ENCODE results near the gene CLDN24.

Gene CLDN24

GRCh38 chr4:183354219-183354618, 32.0 kb upstream of the CLDN24 start:
- Histone ChIP-seq H3K4me2 (ENCODE audit: low read depth, low read length) (no peak overlapping the region), H3K4me3 (ENCODE audit: low read length) (no peak overlapping the region), H4K20me1 (ENCODE audit: insufficient read depth, low read length) (no peaks in the 10 kb centered on the region), H3K79me2 (ENCODE audit: low read length) (no peaks in the 10 kb centered on the region), H3K9me3 (replicated peaks; ENCODE audit: insufficient read depth, low read length) (no peaks in the 10 kb centered on the region), H2AFZ (ENCODE audit: low read length) (no peak overlapping the region), H3F3A (ENCODE audit: insufficient read depth, low read length) (no peaks in the 10 kb centered on the region), H3K27ac (ENCODE audit: low read length) (no peak overlapping the region), H3K27me3 (replicated peaks; ENCODE audit: insufficient read depth, low read length) (no peaks in the 10 kb centered on the region), H3K36me3 (replicated peaks; ENCODE audit: insufficient read depth, low read length) (no peaks in the 10 kb centered on the region), H3K9ac (ENCODE audit: low read length) (no peak overlapping the region), H3K4me1 (ENCODE audit: low read length) (no peaks in the 10 kb centered on the region), H3K9me2 (replicated peaks; ENCODE audit: insufficient read depth, low read length) (no peaks in the 10 kb centered on the region)
- DNase-seq, result no peak
- TF ChIP-seq CTCF (IDR thresholded peaks at IDR 0.05; ENCODE audit: low read length) (no peak), EZH2phosphoT487 (IDR thresholded peaks at IDR 0.05; ENCODE audit: low read length) (no peak), EZH2 (optimal IDR thresholded peaks at IDR 0.05; ENCODE audit: low read depth, low read length) (no peak)

- Histone ChIP-seq H4K20me1 (ENCODE audit: insufficient read depth, low read length) (no peaks in the 10 kb centered on the region), H2AFZ (ENCODE audit: low read length) (no peak overlapping the region), H3K9me3 (replicated peaks; ENCODE audit: insufficient read depth, low read length) (no peaks in the 10 kb centered on the region), H3K4me3 (ENCODE audit: low read length) (no peak overlapping the region), H3F3A (ENCODE audit: insufficient read depth, low read length) (no peaks in the 10 kb centered on the region), H3K4me2 (ENCODE audit: low read depth, low read length) (no peak overlapping the region), H3K79me2 (ENCODE audit: low read length) (no peaks in the 10 kb centered on the region), H3K36me3 (replicated peaks; ENCODE audit: insufficient read depth, low read length) (no peaks in the 10 kb centered on the region), H3K27ac (ENCODE audit: low read length) (no peak overlapping the region), H3K27me3 (replicated peaks; ENCODE audit: insufficient read depth, low read length) (no peaks in the 10 kb centered on the region), H3K4me1 (ENCODE audit: low read length) (no peaks in the 10 kb centered on the region), H3K9me2 (replicated peaks; ENCODE audit: insufficient read depth, low read length) (no peaks in the 10 kb centered on the region), H3K9ac (ENCODE audit: low read length) (no peak overlapping the region)
- TF ChIP-seq EZH2 (optimal IDR thresholded peaks at IDR 0.05; ENCODE audit: low read depth, low read length) (no peak), CTCF (IDR thresholded peaks at IDR 0.05; ENCODE audit: low read length) (no peak), EZH2phosphoT487 (IDR thresholded peaks at IDR 0.05; ENCODE audit: low read length) (no peak)
- DNase-seq, result no peak
Observed at GRCh38 chr4:183353557-183353956, 31.3 kb upstream of the CLDN24 start.

- DNase-seq, result no peak
- no peaks in the 10 kb centered on the region for H3K36me3 ChIP-seq (replicated peaks; ENCODE audit: insufficient read depth, low read length)
- H3K27ac ChIP-seq (ENCODE audit: low read length), result no peak overlapping the region
- H3K79me2 ChIP-seq (ENCODE audit: low read length), result no peaks in the 10 kb centered on the region
- no peaks in the 10 kb centered on the region for H3K9me3 ChIP-seq (replicated peaks; ENCODE audit: insufficient read depth, low read length)
- no peaks in the 10 kb centered on the region for H3K4me1 ChIP-seq (ENCODE audit: low read length)
- H3K4me3 ChIP-seq (ENCODE audit: low read length), result no peak overlapping the region
- H4K20me1 ChIP-seq (ENCODE audit: insufficient read depth, low read length), result no peaks in the 10 kb centered on the region
- TF ChIP-seq EZH2 (optimal IDR thresholded peaks at IDR 0.05; ENCODE audit: low read depth, low read length), result no peak
- TF ChIP-seq CTCF (IDR thresholded peaks at IDR 0.05; ENCODE audit: low read length), result no peak
- no peak for TF ChIP-seq EZH2phosphoT487 (IDR thresholded peaks at IDR 0.05; ENCODE audit: low read length)
- no peaks in the 10 kb centered on the region for H3F3A ChIP-seq (ENCODE audit: insufficient read depth, low read length)
- H3K4me2 ChIP-seq (ENCODE audit: low read depth, low read length), result no peak overlapping the region
- no peak overlapping the region for H2AFZ ChIP-seq (ENCODE audit: low read length)
- no peaks in the 10 kb centered on the region for H3K27me3 ChIP-seq (replicated peaks; ENCODE audit: insufficient read depth, low read length)
- H3K9me2 ChIP-seq (replicated peaks; ENCODE audit: insufficient read depth, low read length), result no peaks in the 10 kb centered on the region
- no peak overlapping the region for H3K9ac ChIP-seq (ENCODE audit: low read length)
Observed at GRCh38 chr4:183352546-183352945, 30.3 kb upstream of the CLDN24 start.
